ENCODE measurements around the gene INAFM1. TPM values are rescaled to one million over a fixed set of nuclear protein-coding genes. Genes with fewer than 3 reads are reported as not detected.

The INAFM1 gene
- total RNA-seq, 4 donors from 2014 or later = 6.6 to 13.5 (median 10.6) TPM

DNA sequence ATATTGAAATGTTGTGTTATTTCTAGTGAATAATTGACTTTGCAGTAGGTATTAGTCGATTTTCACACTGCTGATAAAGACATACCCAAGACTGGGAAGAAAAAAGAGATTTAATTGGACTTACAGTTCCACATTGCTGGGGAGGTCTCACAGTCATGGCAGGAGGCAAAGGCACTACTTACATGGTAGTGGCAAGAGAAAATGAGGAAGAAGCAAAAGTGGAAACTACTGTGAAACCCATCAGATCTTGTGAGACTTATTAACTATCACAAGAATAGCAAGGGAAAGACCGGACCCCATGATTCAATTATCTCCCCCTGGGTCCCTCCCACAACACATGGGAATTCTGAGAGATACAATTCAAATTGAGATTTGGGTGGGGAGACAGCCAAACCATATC, 47.4 kb downstream of the INAFM1 start:
- no peak for TF ChIP-seq EP300 (IDR thresholded peaks at IDR 0.05)
- TF ChIP-seq POLR2AphosphoS5 (IDR thresholded peaks at IDR 0.05) = no peak
- TF ChIP-seq, protein P1, sequence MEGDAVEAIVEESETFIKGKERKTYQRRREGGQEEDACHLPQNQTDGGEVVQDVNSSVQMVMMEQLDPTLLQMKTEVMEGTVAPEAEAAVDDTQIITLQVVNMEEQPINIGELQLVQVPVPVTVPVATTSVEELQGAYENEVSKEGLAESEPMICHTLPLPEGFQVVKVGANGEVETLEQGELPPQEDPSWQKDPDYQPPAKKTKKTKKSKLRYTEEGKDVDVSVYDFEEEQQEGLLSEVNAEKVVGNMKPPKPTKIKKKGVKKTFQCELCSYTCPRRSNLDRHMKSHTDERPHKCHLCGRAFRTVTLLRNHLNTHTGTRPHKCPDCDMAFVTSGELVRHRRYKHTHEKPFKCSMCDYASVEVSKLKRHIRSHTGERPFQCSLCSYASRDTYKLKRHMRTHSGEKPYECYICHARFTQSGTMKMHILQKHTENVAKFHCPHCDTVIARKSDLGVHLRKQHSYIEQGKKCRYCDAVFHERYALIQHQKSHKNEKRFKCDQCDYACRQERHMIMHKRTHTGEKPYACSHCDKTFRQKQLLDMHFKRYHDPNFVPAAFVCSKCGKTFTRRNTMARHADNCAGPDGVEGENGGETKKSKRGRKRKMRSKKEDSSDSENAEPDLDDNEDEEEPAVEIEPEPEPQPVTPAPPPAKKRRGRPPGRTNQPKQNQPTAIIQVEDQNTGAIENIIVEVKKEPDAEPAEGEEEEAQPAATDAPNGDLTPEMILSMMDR (IDR thresholded peaks at IDR 0.05) = no peak
- TF ChIP-seq POLR2A (IDR thresholded peaks at IDR 0.05) = no peak
- Histone ChIP-seq H3K27me3 (peaks cover 4% of the 10 kb centered on the region), H3K9me3 (no peaks in the 10 kb centered on the region), H3K4me1 (no peaks in the 10 kb centered on the region), H3K4me3 (no peak overlapping the region), H3K27ac (no peak overlapping the region), H3K36me3 (no peaks in the 10 kb centered on the region)
- DNase-seq (ENCODE audit: low spot score in 2 of 2) = no peak
- 66% methylated on average over 2 of the region's 2 CpGs for WGBS

DNA sequence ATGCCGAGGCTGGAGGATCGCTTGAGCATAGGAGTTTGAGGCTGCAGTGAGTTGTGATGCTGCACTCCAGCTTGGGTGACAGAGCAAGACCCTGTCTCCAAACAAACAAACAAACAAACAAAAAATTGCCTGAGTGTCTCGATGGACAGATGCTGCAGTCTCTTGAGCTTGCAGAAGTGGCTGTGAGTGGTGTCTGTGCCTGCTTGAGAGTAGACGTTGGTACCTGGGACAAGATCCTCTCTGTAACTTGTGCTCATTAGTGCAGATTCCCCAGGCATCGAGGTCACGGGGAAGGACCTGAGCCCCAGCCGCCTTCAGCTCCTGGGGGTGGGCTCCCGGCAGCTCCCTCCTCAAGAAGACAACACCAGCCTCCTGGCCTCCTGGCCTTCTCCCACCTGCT, 48.7 kb downstream of the INAFM1 start:
- DNase-seq (ENCODE audit: low spot score in 2 of 2) = no peak
- Histone ChIP-seq H3K9me3 (no peaks in the 10 kb centered on the region), H3K27me3 (peaks cover 4% of the 10 kb centered on the region), H3K4me1 (no peaks in the 10 kb centered on the region), H3K4me3 (peak overlapping the region; percentile 7), H3K27ac (no peak overlapping the region), H3K36me3 (no peaks in the 10 kb centered on the region)
- 83% methylated on average over 8 of the region's 8 CpGs for WGBS
- no peak for TF ChIP-seq EP300 (IDR thresholded peaks at IDR 0.05)
- TF ChIP-seq, protein P1 (IDR thresholded peaks at IDR 0.05) = no peak
- TF ChIP-seq POLR2AphosphoS5 (IDR thresholded peaks at IDR 0.05) = no peak
- TF ChIP-seq POLR2A (IDR thresholded peaks at IDR 0.05) = no peak

DNA sequence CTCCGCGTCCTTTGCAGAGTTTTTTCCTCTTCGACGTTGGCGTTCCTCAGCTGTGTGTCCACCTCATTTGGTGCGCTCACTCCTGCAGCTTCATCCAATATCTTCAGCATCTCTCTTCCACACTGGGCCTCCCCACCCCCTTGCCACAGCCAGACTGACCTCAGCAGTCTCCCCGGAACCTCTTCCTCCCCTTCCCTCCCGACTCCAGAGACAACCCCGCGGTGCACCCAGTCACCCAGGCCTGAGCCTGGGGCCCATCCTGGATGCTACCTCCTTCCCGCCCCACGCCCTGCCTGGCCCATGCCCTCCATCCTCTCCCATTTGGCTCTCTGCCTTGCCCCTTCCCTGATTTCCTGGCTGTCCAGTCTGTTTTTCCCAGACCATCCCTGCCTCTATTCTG, 49.2 kb downstream of the INAFM1 start:
- Histone ChIP-seq H3K27me3 (peaks cover 4% of the 10 kb centered on the region), H3K9me3 (no peaks in the 10 kb centered on the region)

DNA sequence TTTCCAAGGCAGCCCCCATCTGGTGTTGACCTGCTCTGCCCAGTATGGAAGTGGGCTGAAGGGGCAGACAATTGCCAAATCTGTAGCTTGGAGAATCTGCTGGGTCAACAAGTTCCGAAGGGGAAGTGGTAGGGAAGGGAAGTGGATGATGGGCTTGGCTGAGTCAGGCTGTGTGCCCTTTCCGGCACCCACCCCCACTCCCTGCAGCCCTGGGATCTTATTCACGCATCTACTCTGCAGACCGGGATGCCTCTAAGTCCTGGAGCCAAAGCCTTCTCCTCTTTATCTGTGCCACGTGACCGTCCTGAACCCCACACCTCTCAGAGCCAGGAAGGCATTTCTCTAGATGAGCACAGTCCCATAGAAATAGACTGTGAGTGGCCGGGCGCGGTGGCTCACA, 49.8 kb downstream of the INAFM1 start:
- Histone ChIP-seq H3K9me3 (no peaks in the 10 kb centered on the region), H3K27ac (no peak overlapping the region), H3K4me1 (no peaks in the 10 kb centered on the region), H3K4me3 (no peak overlapping the region), H3K27me3 (peaks cover 4% of the 10 kb centered on the region), H3K36me3 (no peaks in the 10 kb centered on the region)
- no peak for DNase-seq (ENCODE audit: low spot score in 2 of 2)
- 61% methylated on average over 9 of the region's 9 CpGs for WGBS
- no peak for TF ChIP-seq POLR2A (IDR thresholded peaks at IDR 0.05)
- no peak for TF ChIP-seq EP300 (IDR thresholded peaks at IDR 0.05)
- TF ChIP-seq POLR2AphosphoS5 (IDR thresholded peaks at IDR 0.05) = no peak
- TF ChIP-seq, protein P1 (IDR thresholded peaks at IDR 0.05) = no peak

More for the DNA sequence above, 49.2 kb downstream of the INAFM1 start:
- Histone ChIP-seq H3K27ac (no peak overlapping the region), H3K4me3 (peak overlapping the region; percentile 7), H3K36me3 (no peaks in the 10 kb centered on the region), H3K4me1 (no peaks in the 10 kb centered on the region)
- TF ChIP-seq EP300 (IDR thresholded peaks at IDR 0.05) = no peak
- DNase-seq (ENCODE audit: low spot score in 2 of 2) = no peak
- 83% methylated on average over 12 of the region's 12 CpGs for WGBS

Other genes with a start within 250 kb of the INAFM1 start
- 10 to 100 TPM; 13.9 to 45.9 (median 31.3) TPM for gene TMEM160, start 226.3 kb upstream of the INAFM1 start, total RNA-seq
- gene ZC3H4, start 161.1 kb upstream of the INAFM1 start, total RNA-seq = 10 to 100 TPM; 24.2 to 42.8 (median 31.7) TPM
- gene SAE1, start 144.1 kb upstream of the INAFM1 start, total RNA-seq = 10 to 100 TPM; 22.4 to 51.9 (median 44.7) TPM
- gene BBC3, start 43.7 kb upstream of the INAFM1 start, total RNA-seq = 10 to 100 TPM in 2 of 4 donors, 1 to 10 TPM in 2; 5.6 to 13.6 (median 9.7) TPM
- gene CCDC9, start 18.4 kb upstream of the INAFM1 start, total RNA-seq = 10 to 100 TPM; 24.6 to 33.2 (median 27.4) TPM
- gene C5AR1, start 35.0 kb downstream of the INAFM1 start, total RNA-seq = 1 to 10 TPM; 1.2 to 2.4 (median 1.5) TPM
- gene C5AR2, start 57.3 kb downstream of the INAFM1 start, total RNA-seq = 1 to 10 TPM in 2 of 4 donors, under 1 TPM in 2; 0.68 to 3.1 (median 1.5) TPM
- 10 to 100 TPM; 21.6 to 32.2 (median 25.3) TPM for gene DHX34, start 74.4 kb downstream of the INAFM1 start, total RNA-seq
- gene MEIS3, start 144.6 kb downstream of the INAFM1 start, total RNA-seq = 1 to 10 TPM; 1.6 to 5.5 (median 3.1) TPM
- 1 to 10 TPM in 1 of 4 donors, under 1 TPM in 2, not detected in 1; 0.26 to 1.2 (median 0.38) TPM for gene SLC8A2, start 197.0 kb downstream of the INAFM1 start, total RNA-seq
- gene KPTN, start 209.3 kb downstream of the INAFM1 start, total RNA-seq = 10 to 100 TPM in 1 of 4 donors, 1 to 10 TPM in 3; 4.3 to 16.3 (median 5.9) TPM
- 100 to 1,000 TPM; 170 to 232 (median 193) TPM for gene NAPA, start 240.2 kb downstream of the INAFM1 start, total RNA-seq